ENCODE measurements around the gene METTL9.

DNA sequence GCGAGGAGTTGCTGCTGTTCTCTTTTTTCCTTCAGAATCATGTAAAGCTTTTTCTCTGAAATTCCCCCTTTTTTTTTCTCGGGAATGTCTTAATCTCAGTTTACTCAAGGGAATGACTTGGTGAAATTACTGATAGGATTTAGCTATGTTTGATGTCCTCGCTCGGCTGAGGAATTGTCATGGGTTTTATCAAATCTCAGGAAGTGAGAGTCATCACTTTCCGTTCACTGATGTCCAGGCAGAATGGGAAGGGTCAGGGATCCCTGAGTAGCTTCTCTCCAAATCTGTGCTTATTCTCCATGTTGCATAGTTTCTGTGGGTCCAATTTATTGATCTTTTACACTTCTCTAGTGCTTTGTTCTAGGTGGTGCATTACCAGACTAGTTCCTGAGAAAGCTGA lies 46.7 kb downstream of the METTL9 start:
- TF ChIP-seq, protein P1, sequence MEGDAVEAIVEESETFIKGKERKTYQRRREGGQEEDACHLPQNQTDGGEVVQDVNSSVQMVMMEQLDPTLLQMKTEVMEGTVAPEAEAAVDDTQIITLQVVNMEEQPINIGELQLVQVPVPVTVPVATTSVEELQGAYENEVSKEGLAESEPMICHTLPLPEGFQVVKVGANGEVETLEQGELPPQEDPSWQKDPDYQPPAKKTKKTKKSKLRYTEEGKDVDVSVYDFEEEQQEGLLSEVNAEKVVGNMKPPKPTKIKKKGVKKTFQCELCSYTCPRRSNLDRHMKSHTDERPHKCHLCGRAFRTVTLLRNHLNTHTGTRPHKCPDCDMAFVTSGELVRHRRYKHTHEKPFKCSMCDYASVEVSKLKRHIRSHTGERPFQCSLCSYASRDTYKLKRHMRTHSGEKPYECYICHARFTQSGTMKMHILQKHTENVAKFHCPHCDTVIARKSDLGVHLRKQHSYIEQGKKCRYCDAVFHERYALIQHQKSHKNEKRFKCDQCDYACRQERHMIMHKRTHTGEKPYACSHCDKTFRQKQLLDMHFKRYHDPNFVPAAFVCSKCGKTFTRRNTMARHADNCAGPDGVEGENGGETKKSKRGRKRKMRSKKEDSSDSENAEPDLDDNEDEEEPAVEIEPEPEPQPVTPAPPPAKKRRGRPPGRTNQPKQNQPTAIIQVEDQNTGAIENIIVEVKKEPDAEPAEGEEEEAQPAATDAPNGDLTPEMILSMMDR (IDR thresholded peaks at IDR 0.05 in 2 of 3, conservative IDR thresholded peaks at IDR 0.05 in 1 of 3; ENCODE audit: borderline replicate concordance in 1 of 3, insufficient read depth in 1 of 3, low read depth in 2 of 3, low read length in 2 of 3), result no peak
- TF ChIP-seq REST (IDR thresholded peaks at IDR 0.05; ENCODE audit: low read depth) (no peak), SRF (IDR thresholded peaks at IDR 0.05; ENCODE audit: low read depth) (no peak), YY1 (IDR thresholded peaks at IDR 0.05; ENCODE audit: extremely low read depth, insufficient replicate concordance, low read depth, low read length) (no peak), POLR2A (IDR thresholded peaks at IDR 0.05; ENCODE audit: borderline replicate concordance, extremely low read depth, insufficient read depth, insufficient read length) (no peak), EZH2 (IDR thresholded peaks at IDR 0.05) (no peak), RAD21 (IDR thresholded peaks at IDR 0.05; ENCODE audit: low read depth) (no peak), ZFX (IDR thresholded peaks at IDR 0.05) (no peak), POLR2AphosphoS5 (IDR thresholded peaks at IDR 0.05; ENCODE audit: low read depth, low read length) (no peak), FOSL1 (IDR thresholded peaks at IDR 0.05; ENCODE audit: low read depth) (no peak), SIN3A (IDR thresholded peaks at IDR 0.05; ENCODE audit: low read depth) (no peak), CEBPB (IDR thresholded peaks at IDR 0.05; ENCODE audit: low read depth) (no peak)
- TF ChIP-seq, protein P2, sequence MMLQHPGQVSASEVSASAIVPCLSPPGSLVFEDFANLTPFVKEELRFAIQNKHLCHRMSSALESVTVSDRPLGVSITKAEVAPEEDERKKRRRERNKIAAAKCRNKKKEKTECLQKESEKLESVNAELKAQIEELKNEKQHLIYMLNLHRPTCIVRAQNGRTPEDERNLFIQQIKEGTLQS (IDR thresholded peaks at IDR 0.05), result no peak
- TF ChIP-seq, protein P3, sequence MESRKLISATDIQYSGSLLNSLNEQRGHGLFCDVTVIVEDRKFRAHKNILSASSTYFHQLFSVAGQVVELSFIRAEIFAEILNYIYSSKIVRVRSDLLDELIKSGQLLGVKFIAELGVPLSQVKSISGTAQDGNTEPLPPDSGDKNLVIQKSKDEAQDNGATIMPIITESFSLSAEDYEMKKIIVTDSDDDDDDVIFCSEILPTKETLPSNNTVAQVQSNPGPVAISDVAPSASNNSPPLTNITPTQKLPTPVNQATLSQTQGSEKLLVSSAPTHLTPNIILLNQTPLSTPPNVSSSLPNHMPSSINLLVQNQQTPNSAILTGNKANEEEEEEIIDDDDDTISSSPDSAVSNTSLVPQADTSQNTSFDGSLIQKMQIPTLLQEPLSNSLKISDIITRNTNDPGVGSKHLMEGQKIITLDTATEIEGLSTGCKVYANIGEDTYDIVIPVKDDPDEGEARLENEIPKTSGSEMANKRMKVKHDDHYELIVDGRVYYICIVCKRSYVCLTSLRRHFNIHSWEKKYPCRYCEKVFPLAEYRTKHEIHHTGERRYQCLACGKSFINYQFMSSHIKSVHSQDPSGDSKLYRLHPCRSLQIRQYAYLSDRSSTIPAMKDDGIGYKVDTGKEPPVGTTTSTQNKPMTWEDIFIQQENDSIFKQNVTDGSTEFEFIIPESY (IDR thresholded peaks at IDR 0.05; ENCODE audit: extremely low read depth, insufficient replicate concordance, low read length), result no peak
